Myocyte (in vitro differentiated cells): ENCODE data around the gene MMEL1. TPM values are rescaled to one million over a fixed set of nuclear protein-coding genes. Genes with fewer than 3 reads are reported as not detected.
"Not testable (repeated sequence)": the region's sequence is repeated elsewhere in the genome, so short reads cannot be mapped to it uniquely, and the experiment has no call there.

Experiments
- DNase-seq: peaks from one replicate; pipeline ENCODE4 v3.0.0-alpha.2; 2012; ENCODE audit warnings: low read depth
- total RNA-seq: library from RNA; depleted of rRNA; stranded (reverse); fragments of >200 nt; gene quantifications from 2 replicates; pipeline ENCODE4 v1.2.3, GENCODE V29; 2014

Gene MMEL1
- total RNA-seq, 1 donor from 2014 or later: 0.37 TPM

DNA sequence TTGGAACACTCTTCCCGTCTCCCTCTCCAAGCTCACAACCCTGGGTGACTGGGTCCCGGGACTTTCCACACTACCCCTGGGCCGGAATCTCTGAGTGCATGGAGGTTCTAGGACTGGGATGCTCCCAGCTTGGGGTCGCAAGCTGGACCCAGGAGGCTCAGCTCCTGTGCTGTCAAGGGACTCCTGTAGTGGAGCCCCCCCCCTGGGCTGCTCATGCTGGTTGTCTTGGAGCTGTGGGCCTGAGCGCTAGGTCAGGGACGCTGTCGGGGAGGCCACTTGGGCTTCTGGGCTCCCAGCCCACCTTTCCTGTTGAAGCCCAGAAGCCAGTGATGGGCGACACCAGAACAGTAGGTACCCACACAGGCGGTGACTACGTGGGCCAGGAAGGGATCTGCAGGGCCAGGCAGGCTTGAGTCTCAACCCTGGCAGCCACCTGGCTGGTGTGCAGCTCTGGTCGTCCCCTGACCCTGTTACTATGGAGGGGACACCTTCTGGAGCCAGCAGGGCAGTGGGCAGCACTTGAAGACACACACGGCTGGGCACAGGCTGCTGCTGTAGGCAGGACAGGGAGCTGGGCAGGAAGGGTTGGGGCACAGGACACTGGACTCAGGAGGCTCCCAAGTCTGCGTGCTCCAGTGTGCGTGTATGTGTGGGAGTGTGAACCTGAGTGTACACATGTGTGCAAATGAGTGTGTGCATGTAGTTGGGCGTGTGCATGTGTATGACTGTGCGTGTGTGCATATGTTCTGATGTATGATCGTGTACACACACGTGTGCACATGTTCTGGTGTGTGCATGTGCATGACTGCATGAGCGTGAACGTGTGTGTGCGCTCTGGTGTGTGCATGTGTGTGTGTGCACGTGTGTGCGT, 3.0 kb downstream of the MMEL1 start:
- no peak for DNase-seq

DNA sequence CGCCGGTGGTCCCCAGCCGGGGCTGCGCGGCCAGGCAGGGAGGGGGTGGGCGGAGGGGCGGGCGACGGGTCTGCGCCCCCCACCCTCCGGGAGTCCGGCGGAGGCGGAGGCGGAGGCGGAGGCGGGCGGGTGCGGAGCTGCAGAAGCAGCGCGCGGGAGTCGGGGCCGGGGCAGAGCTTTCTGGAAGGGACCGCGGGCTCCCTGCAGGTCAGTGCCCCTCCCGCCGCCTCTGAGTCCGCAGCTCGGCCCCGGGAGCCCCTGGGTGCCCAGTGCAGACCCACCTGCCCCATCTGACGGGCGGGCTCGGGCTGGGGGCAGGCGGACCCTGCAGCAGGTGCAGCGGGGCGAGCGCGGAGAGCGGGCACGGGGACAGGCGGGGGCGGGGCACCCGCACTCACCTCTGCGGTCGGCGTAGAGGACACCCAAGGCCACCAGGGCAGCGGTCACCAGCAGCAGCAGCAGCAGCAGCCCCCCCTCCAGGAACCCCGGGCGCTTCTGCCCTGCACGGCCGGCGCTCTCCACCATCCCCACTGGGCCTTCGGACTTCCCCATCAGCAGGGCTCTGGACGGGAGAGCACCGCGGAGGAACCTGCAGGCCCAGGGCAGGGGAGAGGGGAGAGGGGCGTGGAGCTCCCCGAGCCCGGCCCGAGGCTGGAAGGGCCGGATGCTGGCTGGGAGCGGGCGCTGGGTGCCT, 3.7 kb downstream of the MMEL1 start:
- DNase-seq: no peak

DNA sequence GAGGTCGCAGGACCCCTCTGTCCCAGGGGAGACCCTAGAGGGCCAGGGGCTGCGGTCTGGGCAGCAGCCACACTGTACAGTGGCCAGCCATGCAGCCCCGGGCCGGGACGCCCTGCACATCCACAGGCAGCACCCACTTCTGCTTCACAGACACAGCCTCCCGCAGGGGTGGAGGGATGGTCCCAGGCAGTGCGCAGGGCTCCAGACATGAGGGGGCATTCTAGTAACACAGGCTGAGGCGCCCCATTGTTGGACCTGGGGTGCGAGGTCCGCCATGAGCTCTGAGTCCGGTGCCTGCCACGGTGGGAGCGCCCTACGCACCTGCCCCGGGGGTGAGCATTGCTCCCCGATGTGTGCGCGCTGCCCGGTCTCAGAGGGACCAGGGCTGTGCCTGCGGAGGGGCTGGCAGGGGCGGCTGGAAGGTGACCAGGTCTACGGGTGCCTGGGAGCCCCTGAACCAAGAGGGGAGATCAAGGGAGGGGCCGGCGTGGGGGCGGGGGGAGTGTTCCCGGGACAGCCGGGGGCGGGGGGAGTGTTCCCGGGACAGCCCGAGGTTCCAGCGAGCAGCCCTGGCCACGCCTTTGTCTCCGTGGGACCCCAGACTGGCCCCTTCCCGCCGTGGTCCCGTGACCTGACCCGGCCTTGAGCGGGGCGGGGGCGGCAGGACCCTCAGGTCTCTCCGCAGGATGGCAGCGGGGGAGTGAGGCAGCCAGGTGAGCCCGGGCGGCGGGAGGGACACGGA, 4.5 kb downstream of the MMEL1 start:
- DNase-seq: no peak

DNA sequence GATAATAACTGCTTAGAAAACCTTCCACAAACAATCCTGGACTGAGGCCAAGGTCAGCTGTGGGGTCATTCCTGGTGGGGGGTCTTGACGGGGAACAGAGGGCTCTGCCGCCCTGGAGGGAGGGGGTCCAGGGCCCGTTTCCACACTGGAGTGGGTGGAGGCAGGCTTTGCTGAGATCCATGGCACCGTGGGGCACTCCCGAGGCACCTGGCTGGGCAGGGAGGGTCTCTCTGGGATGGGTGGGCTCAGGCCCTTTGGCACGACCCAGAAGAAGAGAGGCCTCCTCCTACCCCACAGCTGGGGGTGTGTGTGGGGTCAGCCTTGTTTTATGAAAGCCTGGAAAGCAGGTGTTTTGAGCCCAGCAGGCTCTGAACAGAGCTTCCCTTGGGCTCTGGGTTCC, 5.1 kb downstream of the MMEL1 start:
- DNase-seq: no peak

DNA sequence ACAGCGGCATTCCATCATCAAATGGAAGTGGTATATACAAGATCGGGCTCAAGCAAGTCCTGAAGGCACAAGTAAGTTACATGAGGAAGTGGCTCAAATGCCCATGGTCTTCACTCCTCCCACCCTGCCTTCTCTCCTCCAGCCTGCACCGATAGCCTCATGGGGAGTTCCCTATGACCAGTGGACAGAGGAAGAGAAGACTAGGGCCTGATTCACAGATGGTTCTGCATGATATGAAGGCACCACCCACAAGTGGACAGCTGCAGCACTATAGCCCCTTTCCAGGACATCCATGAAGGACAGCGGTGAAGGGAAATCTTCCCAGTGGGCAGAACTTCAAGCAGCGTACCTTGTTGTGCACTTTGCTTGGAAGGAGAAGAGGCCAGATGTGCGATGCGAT, 7.1 kb downstream of the MMEL1 start:
- not testable (repeated sequence) for DNase-seq

DNA sequence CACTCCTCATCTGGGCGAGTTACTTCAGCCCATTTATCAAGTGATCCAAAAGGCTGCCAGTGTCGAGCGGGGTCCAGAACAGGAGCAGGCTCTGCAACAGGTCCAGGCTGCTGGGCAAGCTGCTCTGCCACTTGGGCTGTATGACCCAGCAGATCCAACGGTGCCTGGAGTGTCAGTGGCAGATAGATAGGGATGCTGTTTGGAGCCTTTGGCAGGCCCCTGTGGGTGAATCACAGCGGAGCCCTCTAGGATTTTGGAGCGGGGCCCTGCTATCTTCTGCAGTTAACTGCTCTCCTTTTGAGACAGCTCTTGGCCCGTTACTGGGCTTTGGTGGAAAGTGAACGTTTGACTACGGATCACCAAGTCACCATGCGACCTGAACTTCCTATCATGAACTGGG, 7.5 kb downstream of the MMEL1 start:
- DNase-seq: no peak

DNA sequence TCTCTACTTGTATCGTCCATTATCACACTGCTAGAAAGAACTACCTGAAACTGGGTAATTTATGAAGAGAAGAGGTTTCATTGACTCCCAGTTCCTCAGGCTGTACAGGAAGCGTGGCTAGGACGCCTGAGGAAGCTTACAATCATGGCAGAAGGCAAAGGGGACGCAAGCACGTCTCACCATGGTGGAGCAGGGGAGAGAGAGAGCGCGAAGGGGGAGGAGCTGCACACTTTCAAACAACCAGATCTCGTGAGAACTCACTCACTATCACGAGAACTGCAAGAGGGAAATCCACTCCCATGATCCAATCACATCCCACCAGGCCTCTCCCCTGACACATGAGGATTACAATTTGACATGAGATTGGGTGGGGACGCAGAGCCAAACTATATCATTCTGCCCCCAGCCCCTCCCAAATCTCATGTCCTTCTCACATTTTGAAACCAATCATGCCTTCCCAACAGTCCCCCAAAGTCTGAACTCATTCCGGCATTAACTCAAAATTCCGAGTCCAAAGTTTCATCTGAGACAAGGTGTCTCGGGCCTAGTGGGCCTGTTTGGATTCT, 8.0 kb downstream of the MMEL1 start:
- DNase-seq: no peak

DNA sequence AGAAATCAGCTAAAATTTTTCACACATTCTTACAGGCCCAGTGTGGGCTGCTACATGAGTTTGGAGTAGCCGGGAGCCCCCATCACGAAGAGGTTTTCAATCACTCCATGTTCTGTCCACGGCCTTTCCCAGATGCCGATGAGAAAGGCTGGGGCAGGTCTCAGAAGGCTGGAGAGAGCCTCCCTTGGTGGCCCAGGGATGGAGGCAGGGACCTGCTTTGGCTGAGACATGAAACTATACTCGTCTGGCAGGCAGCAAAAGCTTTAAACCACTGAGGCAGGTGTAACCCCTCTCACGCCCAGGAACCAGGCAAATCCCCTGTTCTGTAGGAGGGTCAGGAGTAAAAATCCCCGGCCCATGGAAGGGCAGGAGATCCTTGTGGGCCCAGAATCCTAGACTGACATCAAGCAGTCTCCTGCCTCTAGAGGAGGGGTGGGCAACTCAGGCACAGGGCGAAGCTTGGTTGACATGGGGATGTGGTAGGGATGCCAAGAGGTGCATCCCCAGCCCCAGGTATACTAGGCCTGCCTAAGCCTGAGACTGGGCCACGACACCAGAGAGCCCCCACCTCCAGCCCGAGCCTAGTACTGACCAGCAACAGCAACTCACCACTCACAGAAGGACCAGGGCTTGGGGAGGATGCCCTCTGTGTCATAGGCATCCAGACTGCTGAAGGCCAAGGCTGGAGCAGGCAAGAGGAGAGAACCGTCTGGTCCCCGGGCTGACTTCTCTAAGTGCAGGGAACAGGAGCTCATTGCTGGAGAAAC, 9.1 kb downstream of the MMEL1 start:
- no peak for DNase-seq

DNA sequence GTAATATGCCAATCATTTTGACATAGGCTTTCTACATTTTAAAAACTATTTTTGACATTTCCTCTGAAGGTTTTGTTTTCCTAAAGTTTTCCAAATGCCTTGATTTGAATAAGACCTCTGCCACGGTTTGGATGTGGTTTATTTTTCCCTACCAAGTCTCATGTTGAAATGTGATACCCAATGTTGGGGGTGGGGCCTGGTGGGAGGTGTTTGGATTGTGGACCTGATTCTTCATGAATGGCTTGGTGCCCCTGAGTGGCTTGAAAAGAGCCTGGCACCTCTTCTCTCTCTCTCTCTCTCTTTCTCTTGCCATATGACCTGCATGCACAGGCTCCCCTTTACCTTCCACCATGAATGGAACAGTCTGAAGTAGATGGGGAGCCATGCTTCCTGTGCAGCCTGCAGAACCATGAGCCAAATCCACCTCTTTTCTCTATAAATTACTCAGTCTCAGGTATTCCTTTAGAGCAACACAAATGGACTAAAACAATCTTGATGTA, 14.8 kb downstream of the MMEL1 start:
- DNase-seq: no peak

DNA sequence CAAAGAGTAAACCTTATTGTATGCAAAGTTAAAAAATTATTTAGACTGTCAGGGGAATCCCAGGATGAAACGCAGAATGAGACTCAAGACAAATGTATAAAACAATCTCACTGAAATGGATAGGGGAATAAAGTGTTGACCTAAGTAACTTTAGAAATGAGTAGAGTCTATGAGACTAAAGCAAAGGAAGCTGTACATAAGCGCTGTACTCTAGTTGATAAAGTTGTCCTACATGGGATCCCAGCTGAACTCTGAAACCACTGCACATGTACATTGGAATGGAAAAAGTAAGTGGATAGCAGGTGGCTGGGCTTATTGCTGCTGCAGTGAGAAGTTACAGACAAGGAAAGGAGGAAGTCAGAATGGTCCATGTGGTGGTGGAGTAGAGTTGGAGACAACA, 18.7 kb downstream of the MMEL1 start:
- DNase-seq: no peak

DNA sequence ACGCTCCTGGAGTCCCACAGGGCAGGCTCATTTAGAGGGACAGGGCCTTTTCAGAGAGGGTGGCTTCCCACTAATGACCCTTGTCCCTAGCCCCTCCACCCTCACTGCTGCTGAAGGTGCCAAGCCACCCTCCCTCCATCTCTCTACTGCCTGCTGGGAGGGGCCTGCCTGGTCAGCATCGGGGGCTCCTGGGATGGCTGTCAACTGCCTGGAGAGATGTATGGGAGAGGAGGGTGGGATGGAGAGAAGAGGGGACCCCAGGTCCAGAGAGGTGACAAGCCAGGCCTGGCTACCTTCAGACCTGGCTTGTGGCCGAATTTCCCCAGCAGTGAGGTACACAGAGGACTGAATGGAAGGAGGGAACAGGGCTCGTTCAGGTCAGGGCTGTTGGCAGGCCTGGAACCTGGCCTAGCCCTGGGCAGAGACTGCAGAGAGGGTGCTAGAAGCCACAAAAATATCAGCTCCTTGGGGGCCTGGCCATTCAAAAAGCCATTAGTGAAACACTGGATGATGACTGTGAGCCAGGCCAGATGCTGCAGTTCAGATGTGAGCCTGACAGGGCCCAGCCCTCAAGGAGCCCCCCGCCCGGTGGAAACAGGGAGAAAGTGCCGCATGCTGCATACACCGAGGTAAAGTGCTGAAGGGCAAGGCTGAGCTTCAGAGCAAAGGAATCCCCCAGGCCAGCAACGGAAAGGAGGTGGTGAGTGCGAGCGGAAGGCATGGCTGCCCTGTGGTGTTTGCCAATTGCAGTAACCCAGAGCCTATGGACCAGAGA, 20.0 kb downstream of the MMEL1 start:
- no peak for DNase-seq

DNA sequence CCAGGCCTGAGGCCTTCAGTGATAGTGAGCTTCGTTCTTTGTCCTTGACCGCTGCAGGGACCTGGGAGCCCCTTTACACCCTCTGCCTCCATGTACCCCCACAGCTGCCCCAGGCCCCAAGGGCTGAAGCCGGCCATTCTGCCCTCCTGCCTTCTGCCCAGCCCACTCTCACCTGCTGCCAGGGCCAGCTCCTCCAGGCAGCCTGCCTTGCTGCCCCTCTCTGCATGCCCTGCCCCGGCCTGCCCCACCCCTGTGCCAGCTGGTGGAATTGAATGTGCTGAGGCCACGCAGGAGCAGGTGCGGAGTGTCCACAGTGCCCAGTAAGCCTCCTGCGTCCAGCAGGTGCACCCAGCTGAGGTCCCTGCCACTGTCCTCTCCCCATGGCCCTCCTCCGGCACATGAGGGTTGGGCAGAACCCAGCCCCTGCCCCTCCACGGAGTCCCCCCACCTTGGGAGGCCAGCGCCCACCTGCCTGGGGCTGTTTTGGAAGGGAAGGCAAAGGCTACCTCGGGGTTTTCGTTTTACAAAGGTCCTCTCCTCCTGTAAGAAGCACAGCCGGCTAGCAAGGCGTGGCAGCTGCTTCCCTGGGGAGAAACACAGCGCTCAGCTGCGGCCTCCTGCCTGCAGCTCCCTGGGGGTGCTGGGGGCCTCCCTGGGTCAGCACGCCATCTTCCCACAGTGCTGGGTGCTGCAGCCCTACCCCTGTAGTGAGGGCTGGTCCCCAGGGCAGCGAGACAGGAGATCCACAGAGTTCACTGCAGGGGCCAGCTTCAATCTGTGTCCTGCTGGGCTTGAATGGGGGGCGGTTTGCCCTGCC, 21.0 kb downstream of the MMEL1 start:
- peak; percentile 65 for DNase-seq

DNA sequence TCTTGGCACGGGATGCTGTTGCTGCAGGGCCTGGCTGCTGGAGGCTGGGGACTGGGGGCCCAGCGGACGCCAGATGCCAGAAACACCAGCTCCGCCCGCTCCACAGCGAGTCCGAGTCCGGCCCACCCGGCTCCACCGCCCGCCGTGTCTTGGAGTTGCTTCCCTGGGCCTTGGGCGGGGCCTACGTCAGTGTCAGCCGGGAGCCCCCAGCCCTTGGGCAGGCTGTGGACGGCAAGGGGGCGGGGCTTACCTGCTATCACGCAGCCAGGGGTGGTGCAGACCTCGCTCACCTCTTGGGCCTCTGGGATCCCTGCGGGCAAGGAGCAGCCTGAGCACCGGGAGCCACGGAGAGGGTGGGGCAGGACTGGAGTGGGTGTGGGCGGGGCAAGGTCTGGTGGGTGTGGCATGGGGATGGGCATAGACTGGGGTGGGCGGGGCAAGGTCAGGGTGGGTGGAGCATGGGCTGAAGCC, 21.8 kb downstream of the MMEL1 start:
- peak; percentile 32 for DNase-seq

DNA sequence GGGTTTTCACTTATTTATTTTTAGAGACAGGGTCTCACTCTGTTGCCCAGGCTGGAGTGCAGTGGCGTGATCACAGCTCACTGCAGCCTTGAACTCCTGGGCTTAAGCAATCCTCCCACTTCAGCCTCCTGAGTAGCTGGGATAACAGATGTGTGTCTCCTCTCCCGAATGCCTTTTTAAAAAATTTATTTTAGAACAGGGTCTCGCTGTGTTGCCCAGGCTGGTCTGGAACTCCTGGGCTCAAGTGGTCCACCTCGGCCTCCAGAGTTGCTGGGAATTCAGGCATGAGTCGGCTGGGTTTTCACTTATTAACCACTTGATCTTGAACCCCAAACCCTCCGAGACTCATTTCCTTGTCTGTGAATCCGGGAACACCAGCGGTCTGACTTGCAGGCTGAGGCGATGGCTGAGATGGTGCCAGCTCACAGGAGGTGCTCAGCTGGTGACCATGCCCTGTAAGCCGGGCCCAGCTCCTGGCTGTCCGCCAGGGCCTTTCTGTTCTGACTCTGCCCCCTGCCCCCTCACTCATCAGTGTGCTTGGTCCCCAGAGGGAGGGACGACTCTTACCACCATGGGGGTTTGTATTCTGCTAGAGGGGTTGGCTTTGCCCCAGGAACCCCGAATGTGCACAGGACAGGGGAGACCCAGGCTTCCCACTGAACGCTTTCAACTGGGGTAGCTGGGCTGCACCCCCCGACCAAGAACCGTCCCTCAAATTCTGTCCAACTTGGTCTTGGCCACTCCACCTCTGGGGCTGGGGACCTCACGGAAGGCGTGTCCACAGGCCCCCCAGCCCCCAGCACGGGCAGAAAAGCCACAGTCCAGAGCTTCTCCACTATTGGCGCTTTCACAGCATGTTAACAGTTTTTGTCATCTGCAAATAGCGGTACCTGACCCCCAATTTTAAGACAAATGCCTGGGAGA, 22.5 kb downstream of the MMEL1 start:
- peak; percentile 18 for DNase-seq

DNA sequence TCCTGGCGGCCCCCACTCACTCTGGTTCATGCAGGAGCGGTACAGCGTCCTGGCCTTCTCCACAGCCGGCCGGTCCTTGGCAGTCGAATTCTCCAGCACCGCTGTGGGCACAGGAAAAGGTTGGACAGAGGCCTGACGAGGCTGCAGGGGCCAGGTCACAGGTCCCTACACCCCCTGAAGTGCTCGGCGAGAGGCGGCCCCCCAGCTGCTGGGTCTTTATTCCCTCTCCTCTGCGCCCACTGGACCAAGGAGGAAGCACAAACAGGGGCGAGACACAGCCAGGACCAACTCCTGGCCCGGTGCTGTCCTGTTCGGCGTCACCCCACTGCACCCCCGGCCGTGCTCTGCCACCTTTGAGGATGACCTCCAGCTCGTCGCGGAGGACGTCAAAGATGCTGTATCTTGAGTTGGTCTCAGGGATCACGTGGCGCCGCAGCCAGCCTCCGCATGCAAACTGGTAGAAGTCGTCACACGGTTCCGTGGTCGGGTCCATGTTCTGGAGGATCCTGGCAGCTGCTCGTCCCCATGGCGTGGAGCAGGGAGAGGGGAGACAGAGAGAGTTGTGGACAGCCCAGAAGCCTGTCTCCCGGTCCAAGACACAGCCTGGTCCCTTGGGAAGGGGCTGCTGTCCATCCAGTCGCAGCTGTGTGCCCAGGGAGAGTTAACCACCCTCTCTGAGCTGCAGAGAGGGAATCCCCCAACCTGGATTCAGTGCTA, 23.3 kb downstream of the MMEL1 start:
- no peak for DNase-seq

DNA sequence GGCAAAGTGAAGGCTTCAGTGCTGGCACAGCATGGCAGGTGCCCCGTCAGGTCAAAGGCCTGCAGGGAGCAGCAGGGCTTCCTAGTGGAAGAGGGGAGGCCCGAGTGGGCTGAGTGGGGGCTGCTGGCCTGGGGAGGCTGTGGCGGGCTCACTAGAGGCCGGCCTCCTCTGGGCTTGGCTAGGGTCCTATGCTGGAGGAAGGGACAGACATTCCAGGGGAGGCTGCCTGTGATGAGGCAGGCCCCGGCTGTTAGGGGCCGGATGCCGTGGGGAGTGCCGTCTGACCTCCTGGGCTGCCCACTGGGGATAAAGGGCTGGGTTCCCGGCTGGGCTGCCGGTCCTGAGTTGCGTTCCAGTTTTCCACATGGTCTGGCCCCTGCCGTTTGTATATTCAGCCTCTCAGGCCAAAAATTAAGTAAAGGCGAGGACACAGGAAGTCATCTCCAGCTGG, 25.1 kb downstream of the MMEL1 start:
- no peak for DNase-seq
